Keratinocyte (primary cell): ENCODE measurements around the gene NPAS3. TPM values are rescaled to one million over a fixed set of nuclear protein-coding genes. Genes with fewer than 3 reads are reported as not detected.

ENCODE experiments used
- DNase-seq: peaks from one replicate; pipeline ENCODE4 v3.0.0-alpha.2; 2011; ENCODE audit warnings: low read depth, missing footprints, low spot score
- FAIRE-seq: peaks from 2 replicates; lab custom pipeline; 2011; peaks lifted over from hg19 to GRCh38; lab: Jason Lieb, UNC
- H2AFZ ChIP-seq: 2 replicates; pipeline ENCODE4 v1.6.0; 2012; ENCODE audit warnings: low read length, control low read depth, inconsistent platforms; ENCODE audit not compliant: control insufficient read depth
- H3K27ac ChIP-seq: 2 replicates; pipeline ENCODE4 v1.5.1; 2011; ENCODE audit warnings: low read length; ENCODE audit not compliant: control insufficient read depth, insufficient read depth
- H3K27me3 ChIP-seq: 3 replicates; pipeline ENCODE4 v1.6.0; 2011; ENCODE audit warnings: low read length; ENCODE audit not compliant: control insufficient read depth, insufficient read depth; ENCODE audit errors: extremely low read depth
- H3K36me3 ChIP-seq, 2 experiments: 2 replicates in 1 of 2; 3 replicates in 1 of 2; pipeline ENCODE4 v1.5.1; 2011; ENCODE audit warnings: low read length in 2 of 2, mild to moderate bottlenecking in 1 of 2; ENCODE audit not compliant: control insufficient read depth in 2 of 2, insufficient read depth in 2 of 2; ENCODE audit errors: extremely low read depth in 1 of 2
- H3K4me1 ChIP-seq: 3 replicates; pipeline ENCODE4 v1.5.1; 2011; ENCODE audit warnings: low read length; ENCODE audit not compliant: control insufficient read depth, insufficient read depth; ENCODE audit errors: extremely low read depth
- H3K4me2 ChIP-seq: 3 replicates; pipeline ENCODE4 v1.6.0; 2011; ENCODE audit warnings: low read depth, low read length; ENCODE audit not compliant: control insufficient read depth, insufficient read depth; ENCODE audit errors: extremely low read depth
- H3K4me3 ChIP-seq, 3 experiments: fragments of 200-600 bp in 1 of 3; sonication (generic) in 1 of 3; 2 replicates in 2 of 3; 3 replicates in 1 of 3; pipeline ENCODE4 v1.5.1; 2011 to 2016; ENCODE audit warnings: low read length in 3 of 3, mild to moderate bottlenecking in 3 of 3, control low read depth in 2 of 3, inconsistent platforms in 1 of 3, low read depth in 1 of 3, mixed read lengths in 1 of 3, mixed run types in 1 of 3, moderate library complexity in 1 of 3; ENCODE audit not compliant: control insufficient read depth in 2 of 3, insufficient read depth in 2 of 3; ENCODE audit errors: extremely low read depth in 1 of 3
- H3K79me2 ChIP-seq: 2 replicates; pipeline ENCODE4 v1.6.0; 2012; ENCODE audit warnings: low read length; ENCODE audit not compliant: control insufficient read depth, insufficient read depth
- H3K9ac ChIP-seq: 3 replicates; pipeline ENCODE4 v1.6.0; 2011; ENCODE audit warnings: low read length; ENCODE audit not compliant: control insufficient read depth, insufficient read depth; ENCODE audit errors: extremely low read depth
- H3K9me1 ChIP-seq: 3 replicates; pipeline ENCODE4 v1.6.0; 2011; ENCODE audit warnings: low read length; ENCODE audit not compliant: control insufficient read depth, insufficient read depth; ENCODE audit errors: extremely low read depth
- H3K9me3 ChIP-seq: 2 replicates; pipeline ENCODE4 v1.5.1; 2012; ENCODE audit warnings: low read depth, low read length; ENCODE audit not compliant: control insufficient read depth
- H4K20me1 ChIP-seq: 3 replicates; pipeline ENCODE4 v1.6.0; 2011; ENCODE audit warnings: low read length; ENCODE audit not compliant: control insufficient read depth, insufficient read depth; ENCODE audit errors: extremely low read depth
- CTCF ChIP-seq, 3 experiments: IDR thresholded peaks in 1 of 3; conservative IDR thresholded peaks in 1 of 3; optimal IDR thresholded peaks in 1 of 3; 2 replicates in 2 of 3; 3 replicates in 1 of 3; pipeline versions ENCODE3 to v1.5.1; 2011; ENCODE audit warnings: low read length in 3 of 3, mild to moderate bottlenecking in 3 of 3, moderate library complexity in 2 of 3, control low read depth in 1 of 3, inconsistent platforms in 1 of 3; ENCODE audit not compliant: insufficient read depth in 2 of 3; ENCODE audit errors: extremely low read depth in 1 of 3
- EZH2 ChIP-seq: IDR thresholded peaks from one replicate; pipeline ENCODE4 v1.6.1; 2012; ENCODE audit warnings: inconsistent platforms, mild to moderate bottlenecking, low read length, moderate library complexity
- dilution Hi-C: fragments of 300-500 bp; cut with MboI; formaldehyde crosslinking; loops from one replicate; pipeline ENCODE4 v1.7.0; 2020; ENCODE audit warnings: low sequenced_read_pairs; ENCODE audit not compliant: extremely low pct_ligation_motif_present
- polyA plus RNA-seq, 5 experiments: library from polyadenylated mRNA; depleted of rRNA in 3 of 5; stranded (reverse) in 3 of 5; stranded (forward) in 1 of 5; unstranded in 1 of 5; fragments of >200 nt; gene quantifications; 1 replicate in 1 of 5; 2 replicates in 3 of 5; 3 replicates in 1 of 5; pipeline versions ENCODE4 v1.2.1 to v1.2.3, GENCODE V29; 2011 to 2012; ENCODE audit warnings: missing spikeins in 2 of 5, low read depth in 1 of 5, low replicate concordance in 1 of 5

NPAS3 gene
- polyA plus RNA-seq, 1 donor (not counting 4 experiments of a cell fraction or from before 2014, with no cell fraction given): 0.07 TPM

DNA sequence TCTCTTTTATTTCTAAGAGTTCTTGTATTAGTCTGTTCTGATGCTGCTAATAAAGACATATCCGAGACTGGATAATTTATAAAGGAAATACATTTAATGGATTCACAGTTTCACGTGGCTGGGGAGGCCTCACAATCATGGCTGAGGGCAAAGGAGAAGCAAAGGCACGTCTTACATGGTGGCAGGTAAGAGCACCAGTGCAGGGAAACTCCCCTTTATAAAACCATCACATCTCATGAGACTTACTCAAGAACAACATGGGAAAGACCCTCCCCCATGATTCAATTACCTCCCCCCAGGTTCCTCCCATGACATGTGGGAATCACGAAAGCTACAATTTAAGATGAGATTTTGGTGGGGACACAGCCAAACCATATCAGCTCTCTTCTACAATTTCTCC is 503.0 kb downstream of the NPAS3 start:
- no peaks in the 10 kb centered on the region for H3K9me1 ChIP-seq
- FAIRE-seq: no peak
- H3K9me3 ChIP-seq: no peaks in the 10 kb centered on the region
- H3K4me2 ChIP-seq: no peak overlapping the region
- H3K79me2 ChIP-seq: no peaks in the 10 kb centered on the region
- dilution Hi-C loops: no loop called here
- H3K36me3 ChIP-seq: no peaks in the 10 kb centered on the region
- no peak overlapping the region for H3K27ac ChIP-seq
- no peak overlapping the region for H3K4me3 ChIP-seq
- H2AFZ ChIP-seq: no peak overlapping the region
- DNase-seq: no peak
- no peaks in the 10 kb centered on the region for H3K4me1 ChIP-seq
- no peaks in the 10 kb centered on the region for H4K20me1 ChIP-seq
- no peak overlapping the region for H3K9ac ChIP-seq
- no peaks in the 10 kb centered on the region for H3K27me3 ChIP-seq
- no peak for TF ChIP-seq EZH2
- no peak for TF ChIP-seq CTCF (optimal IDR thresholded peaks at IDR 0.05 in 1 of 3, IDR thresholded peaks at IDR 0.05 in 1 of 3, conservative IDR thresholded peaks at IDR 0.05 in 1 of 3; ENCODE audit: extremely low read depth in 1 of 3, insufficient read depth in 2 of 3, low read length in 3 of 3)

DNA sequence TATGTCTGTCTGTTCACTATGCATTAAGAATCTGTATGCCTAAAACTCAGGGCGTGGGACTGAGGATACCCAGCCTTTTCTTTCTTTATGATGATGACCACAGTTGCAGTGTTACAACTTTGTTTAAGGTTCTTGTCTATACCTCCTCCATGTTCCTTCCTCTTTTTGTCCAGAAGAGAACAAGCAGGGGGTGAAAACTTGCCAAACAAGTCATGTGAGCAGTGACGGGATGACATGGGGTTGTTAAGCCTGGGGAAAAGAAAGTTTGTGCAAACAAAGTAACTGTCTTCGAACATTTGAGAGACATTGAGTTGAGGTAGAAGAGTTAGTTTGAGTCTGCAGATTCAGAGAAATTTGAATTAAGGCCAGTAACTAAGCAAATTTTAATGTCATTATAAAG is 505.5 kb downstream of the NPAS3 start:
- no peaks in the 10 kb centered on the region for H3K36me3 ChIP-seq
- no peak overlapping the region for H2AFZ ChIP-seq
- FAIRE-seq: peak; percentile 23
- TF ChIP-seq CTCF (optimal IDR thresholded peaks at IDR 0.05 in 1 of 3, IDR thresholded peaks at IDR 0.05 in 1 of 3, conservative IDR thresholded peaks at IDR 0.05 in 1 of 3; ENCODE audit: extremely low read depth in 1 of 3, insufficient read depth in 2 of 3, low read length in 3 of 3): no peak
- TF ChIP-seq EZH2: no peak
- no peak overlapping the region for H3K4me2 ChIP-seq
- DNase-seq: no peak
- no peaks in the 10 kb centered on the region for H4K20me1 ChIP-seq
- no peaks in the 10 kb centered on the region for H3K9me1 ChIP-seq
- H3K4me1 ChIP-seq: no peaks in the 10 kb centered on the region
- no peaks in the 10 kb centered on the region for H3K9me3 ChIP-seq
- no peak overlapping the region for H3K9ac ChIP-seq
- no peaks in the 10 kb centered on the region for H3K27me3 ChIP-seq
- dilution Hi-C loops: no loop called here
- H3K4me3 ChIP-seq: no peak overlapping the region
- no peak overlapping the region for H3K27ac ChIP-seq
- H3K79me2 ChIP-seq: no peaks in the 10 kb centered on the region
